Spleen (tissue), 11 donors: ENCODE measurements around the gene C1QL1. TPM values are rescaled to one million over a fixed set of nuclear protein-coding genes. Genes with fewer than 3 reads are reported as not detected.

Experiments
- DNase-seq: peaks from one replicate; pipeline ENCODE4 v3.0.0-alpha.2; 2020
- H3K27ac ChIP-seq, 8 donors: fragments of 200-600 bp; sonication (generic) in 7 of 8; 1 replicate in 4 of 8; 2 replicates in 4 of 8; pipeline versions ENCODE4 v1.5.0 to v1.8.0; 2016 to 2021; ENCODE audit warnings: inconsistent platforms in 4 of 8, mild to moderate bottlenecking in 4 of 8, moderate library complexity in 1 of 8
- H3K27me3 ChIP-seq, 7 donors: fragments of 200-600 bp; sonication (generic) in 6 of 7; replicated peaks in 1 of 7; 1 replicate in 4 of 7; 2 replicates in 3 of 7; pipeline versions ENCODE4 v1.5.0 to v1.8.0; 2016 to 2021; ENCODE audit warnings: inconsistent platforms in 3 of 7, mild to moderate bottlenecking in 1 of 7
- H3K36me3 ChIP-seq, 6 donors: fragments of 200-600 bp; sonication (generic) in 5 of 6; 1 replicate in 4 of 6; 2 replicates in 2 of 6; pipeline versions ENCODE4 v1.5.0 to v1.8.0; 2016 to 2021; ENCODE audit warnings: inconsistent platforms in 2 of 6
- H3K4me1 ChIP-seq, 6 donors: fragments of 200-600 bp; sonication (generic) in 5 of 6; 1 replicate in 3 of 6; 2 replicates in 3 of 6; pipeline versions ENCODE4 v1.5.0 to v1.8.0; 2016 to 2021; ENCODE audit warnings: inconsistent platforms in 3 of 6
- H3K4me3 ChIP-seq, 8 donors: fragments of 200-600 bp; sonication (generic) in 7 of 8; 1 replicate in 4 of 8; 2 replicates in 4 of 8; pipeline versions ENCODE4 v1.5.0 to v1.8.0; 2016 to 2021; ENCODE audit warnings: inconsistent platforms in 4 of 8, mild to moderate bottlenecking in 4 of 8, moderate library complexity in 2 of 8
- H3K9me3 ChIP-seq, 8 donors: fragments of 200-600 bp; sonication (generic) in 7 of 8; 1 replicate in 4 of 8; 2 replicates in 4 of 8; pipeline versions ENCODE4 v1.5.0 to v1.8.0; 2016 to 2021; ENCODE audit warnings: inconsistent platforms in 4 of 8
- POLR2A ChIP-seq, 3 donors: fragments of 450-650 bp; IDR thresholded peaks; one replicate each; pipeline ENCODE4 v1.5.1; 2017; ENCODE audit warnings: antibody characterized with exemption in 3 of 3, mild to moderate bottlenecking in 1 of 3
- POLR2AphosphoS5 ChIP-seq, 3 donors: sonication (generic); formaldehyde crosslinking; IDR thresholded peaks; one replicate each; pipeline ENCODE4 v1.5.1; 2017; ENCODE audit warnings: antibody characterized with exemption in 3 of 3
- whole genome bisulfite sequencing, 5 donors: extraction: QIAGEN DNeasy Blood & Tissue Kit in 3 of 5; methylation state at CpG; one replicate each; pipeline versions ENCODE4 v1.1.5 to v1.1.7; 2013 to 2018; 5-methylcytosine and 5-hydroxymethylcytosine counted together
- intact Hi-C: fragments of 100-400 bp; cut with DNase I; formaldehyde crosslinking; loops from one replicate; pipeline ENCODE4 v1.15.0; 2023; ENCODE audit warnings: low total_unique reads
- polyA plus RNA-seq, 3 donors: library from polyadenylated mRNA; stranded (reverse); fragments of 200-250 nt; gene quantifications; one replicate each; pipeline ENCODE4 v1.2.1, GENCODE V29; 2013
- total RNA-seq, 7 donors: library from RNA; depleted of rRNA in 3 of 7; stranded (reverse); fragments of >200 nt in 3 of 7; fragmentation: NEBNext Ultra II Directional in 4 of 7; extraction: Animal tissue kit (Norgen Biotek cat#: 25700) in 4 of 7; gene quantifications; one replicate each; pipeline versions ENCODE4 v1.1.0 to v1.2.1, GENCODE V29; 2016 to 2021
- TF ChIP-seq, protein P1 (sequence below), 11 experiments: fragments of 200-600 bp in 7 of 11; fragments of 450-650 bp in 4 of 11; sonication (generic) in 4 of 11; IDR thresholded peaks in 8 of 11; conservative IDR thresholded peaks in 3 of 11; 1 replicate in 7 of 11; 2 replicates in 4 of 11; pipeline versions ENCODE4 v1.4.0 to v1.8.0; 2016 to 2021; ENCODE audit warnings: antibody characterized with exemption in 11 of 11, inconsistent platforms in 4 of 11, mild to moderate bottlenecking in 1 of 11
- donor health status: healthy with polysubstance abuse.
- donor health status: DM: no; HTN: no; CAD: no; lungs with moderate emphysema.
- donor health status: DM: no; HTN: no; CAD: no.
- donor health status: Bipolar disorder and iron deficiency.
- donor health status: healthy.
- donor health status: DM: no; HTN: no; CAD: no.
- donor health status: DM: yes; HTN: yes; CAD: no.

C1QL1 gene
- total and polyA plus RNA-seq, 10 donors: 0.20 to 0.38 TPM; not detected in 8

DNA sequence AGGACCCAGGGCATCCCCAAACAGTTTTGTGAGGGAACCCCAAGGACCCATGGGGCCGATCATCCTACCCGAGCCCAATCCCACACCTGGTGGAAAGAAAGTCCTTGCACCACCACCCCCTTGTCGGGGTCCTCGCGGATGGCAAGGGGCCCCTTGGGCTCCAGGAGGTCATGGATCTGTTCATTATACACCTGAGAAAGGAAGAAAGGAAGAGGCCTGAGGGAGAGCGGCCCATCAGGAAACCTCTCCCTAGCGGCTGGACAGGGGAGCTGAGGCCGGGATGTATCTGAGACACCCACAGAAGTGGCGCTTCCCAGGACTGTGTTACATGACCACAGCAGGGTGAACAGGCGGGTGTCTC lies 33.4 kb downstream of the C1QL1 start:
- intact Hi-C loops: no loop called here
- Histone ChIP-seq H3K27me3 (no peaks in the 10 kb centered on the region), H3K9me3 (peaks cover 0 to 10% (median 7%) of the 10 kb centered on the region in 8 donors), H3K36me3 (peaks cover 0 to 72% (median 0%) of the 10 kb centered on the region in 6 donors), H3K27ac (no peak overlapping the region), H3K4me1 (no peaks in the 10 kb centered on the region), H3K4me3 (no peak overlapping the region)
- TF ChIP-seq POLR2AphosphoS5 (IDR thresholded peaks at IDR 0.05): no peak
- TF ChIP-seq, protein P1, sequence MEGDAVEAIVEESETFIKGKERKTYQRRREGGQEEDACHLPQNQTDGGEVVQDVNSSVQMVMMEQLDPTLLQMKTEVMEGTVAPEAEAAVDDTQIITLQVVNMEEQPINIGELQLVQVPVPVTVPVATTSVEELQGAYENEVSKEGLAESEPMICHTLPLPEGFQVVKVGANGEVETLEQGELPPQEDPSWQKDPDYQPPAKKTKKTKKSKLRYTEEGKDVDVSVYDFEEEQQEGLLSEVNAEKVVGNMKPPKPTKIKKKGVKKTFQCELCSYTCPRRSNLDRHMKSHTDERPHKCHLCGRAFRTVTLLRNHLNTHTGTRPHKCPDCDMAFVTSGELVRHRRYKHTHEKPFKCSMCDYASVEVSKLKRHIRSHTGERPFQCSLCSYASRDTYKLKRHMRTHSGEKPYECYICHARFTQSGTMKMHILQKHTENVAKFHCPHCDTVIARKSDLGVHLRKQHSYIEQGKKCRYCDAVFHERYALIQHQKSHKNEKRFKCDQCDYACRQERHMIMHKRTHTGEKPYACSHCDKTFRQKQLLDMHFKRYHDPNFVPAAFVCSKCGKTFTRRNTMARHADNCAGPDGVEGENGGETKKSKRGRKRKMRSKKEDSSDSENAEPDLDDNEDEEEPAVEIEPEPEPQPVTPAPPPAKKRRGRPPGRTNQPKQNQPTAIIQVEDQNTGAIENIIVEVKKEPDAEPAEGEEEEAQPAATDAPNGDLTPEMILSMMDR (IDR thresholded peaks at IDR 0.05 in 8 of 11, conservative IDR thresholded peaks at IDR 0.05 in 3 of 11): no peak
- no peak for TF ChIP-seq POLR2A (IDR thresholded peaks at IDR 0.05)
- peak; percentile 37 for DNase-seq
- WGBS, 5 donors: 90 to 97% (median 96%) methylated on average over 9 to 10 of the region's 10 CpGs

DNA sequence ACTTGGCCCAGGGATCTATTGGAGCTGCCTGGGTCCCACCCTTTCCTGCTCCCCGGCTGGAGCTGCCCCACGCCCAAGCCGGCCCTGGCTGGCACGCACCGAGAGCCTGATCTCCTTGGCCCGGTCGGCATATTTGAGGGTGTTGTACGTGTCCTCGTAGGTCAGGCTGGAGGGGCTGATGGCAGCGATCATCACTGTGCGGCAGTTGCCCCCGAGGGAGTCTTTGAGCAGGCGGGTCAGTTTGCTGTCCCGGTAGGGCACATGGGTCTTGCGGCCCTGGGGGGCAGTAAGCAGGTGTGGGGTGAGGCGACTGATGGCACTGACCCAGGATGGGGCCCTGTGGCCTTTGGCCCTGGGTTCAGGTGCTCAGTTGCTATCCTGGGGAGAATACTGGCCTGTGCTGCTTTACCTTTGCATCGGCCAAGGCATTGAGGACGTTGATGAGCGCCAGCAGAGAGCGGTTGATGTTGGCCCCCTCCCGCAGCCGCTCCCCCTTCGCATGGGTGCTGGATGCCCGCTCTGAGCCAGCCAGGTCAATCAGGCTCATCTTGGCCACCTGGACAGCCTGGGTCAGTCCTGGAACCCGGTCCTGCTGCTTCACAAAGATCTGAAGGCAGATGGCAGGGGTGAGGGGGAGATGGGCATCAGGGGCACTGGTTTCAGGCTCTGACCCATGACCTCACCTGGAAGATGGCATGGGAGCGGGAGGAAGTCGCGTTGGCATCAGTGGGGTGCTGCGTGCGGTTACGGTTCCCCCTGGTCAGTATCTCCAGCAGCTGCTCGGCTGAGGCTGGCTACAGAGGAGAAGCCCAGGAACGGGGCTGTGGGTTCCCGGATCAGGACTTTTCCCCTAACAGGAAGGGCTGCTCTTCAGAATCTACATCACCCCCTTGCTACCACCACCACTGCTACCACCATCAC lies 34.0 kb downstream of the C1QL1 start:
- Histone ChIP-seq H3K4me1 (no peaks in the 10 kb centered on the region), H3K4me3 (no peak overlapping the region), H3K36me3 (peaks cover 0 to 78% (median 0%) of the 10 kb centered on the region in 6 donors), H3K27ac (peak overlapping the region in 1 of 8 donors; percentile 8), H3K9me3 (peaks cover 0 to 10% (median 7%) of the 10 kb centered on the region in 8 donors), H3K27me3 (no peaks in the 10 kb centered on the region)
- TF ChIP-seq, protein P1 (IDR thresholded peaks at IDR 0.05 in 8 of 11, conservative IDR thresholded peaks at IDR 0.05 in 3 of 11): no peak
- peak in 2 of 3 donors; percentile 8 to 61 for TF ChIP-seq POLR2AphosphoS5 (IDR thresholded peaks at IDR 0.05)
- intact Hi-C loops: no loop called here
- peak; percentile 66 for DNase-seq
- WGBS, 5 donors: 86 to 96% (median 91%) methylated on average over 32 to 34 of the region's 34 CpGs

DNA sequence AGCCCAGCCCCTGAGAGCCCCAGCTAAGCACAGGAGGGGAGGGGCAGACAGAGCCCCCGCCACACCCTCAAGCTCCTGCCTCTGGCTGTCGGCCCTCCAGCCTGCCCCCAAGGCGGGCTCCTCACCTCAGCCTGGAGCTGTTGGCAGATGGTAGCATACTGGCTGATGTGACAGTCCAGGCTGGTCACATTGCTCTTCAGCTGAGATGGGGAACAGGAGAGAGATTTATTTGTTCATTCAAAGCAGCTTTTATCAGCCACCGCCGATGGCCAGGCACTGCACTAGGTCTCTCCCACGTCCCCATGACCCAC lies 35.4 kb downstream of the C1QL1 start:
- DNase-seq: no peak
- Histone ChIP-seq H3K4me3 (no peak overlapping the region), H3K4me1 (no peaks in the 10 kb centered on the region), H3K36me3 (peaks cover 0 to 85% (median 0%) of the 10 kb centered on the region in 6 donors), H3K27ac (no peak overlapping the region), H3K27me3 (no peaks in the 10 kb centered on the region), H3K9me3 (no peaks in the 10 kb centered on the region)
- intact Hi-C loops: no loop called here
- 83 to 98% (median 90%) methylated on average over 4 to 6 of the region's 6 CpGs for WGBS, 5 donors
- TF ChIP-seq, protein P1 (IDR thresholded peaks at IDR 0.05 in 8 of 11, conservative IDR thresholded peaks at IDR 0.05 in 3 of 11): no peak
- TF ChIP-seq POLR2A (IDR thresholded peaks at IDR 0.05): no peak
- TF ChIP-seq POLR2AphosphoS5 (IDR thresholded peaks at IDR 0.05): no peak

DNA sequence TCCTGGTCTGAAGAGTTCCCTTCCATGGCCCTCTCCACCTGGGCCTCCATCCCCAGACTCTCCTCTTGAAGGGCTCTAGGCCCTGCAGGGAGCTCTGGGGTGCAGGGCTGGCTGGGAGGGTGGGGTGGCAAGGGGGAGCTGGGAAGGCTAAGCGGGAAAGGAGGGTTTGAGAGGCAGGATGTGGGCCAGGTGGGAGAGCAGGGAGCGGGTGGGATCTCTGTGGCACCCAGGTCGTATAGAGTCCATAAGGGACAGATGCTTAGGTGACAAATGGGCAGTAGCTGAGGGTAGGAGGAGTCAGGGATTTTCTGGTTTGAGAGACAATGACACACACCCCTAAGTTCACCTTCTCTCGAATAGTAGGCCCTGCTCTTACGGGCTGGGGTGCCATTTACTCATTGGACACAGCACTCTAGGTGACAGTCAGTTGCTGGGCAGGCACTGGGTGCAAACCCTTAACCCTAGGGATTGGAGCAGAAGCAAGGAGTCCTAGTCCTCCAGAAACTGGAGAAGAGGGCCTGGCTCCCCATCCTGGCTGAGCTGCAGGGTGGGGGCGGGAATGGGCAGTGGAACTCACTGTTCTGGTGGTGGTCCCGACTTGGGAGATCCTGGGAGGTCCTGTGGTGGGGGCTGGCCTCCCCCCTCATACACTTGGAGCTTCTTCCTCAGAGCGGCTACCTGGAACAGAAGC lies 35.9 kb downstream of the C1QL1 start:
- peak; percentile 39 for DNase-seq
- no peaks in the 10 kb centered on the region for H3K9me3 ChIP-seq

More for the DNA sequence above, 35.9 kb downstream of the C1QL1 start:
- TF ChIP-seq, protein P1 (IDR thresholded peaks at IDR 0.05 in 8 of 11, conservative IDR thresholded peaks at IDR 0.05 in 3 of 11): no peak
- TF ChIP-seq POLR2AphosphoS5 (IDR thresholded peaks at IDR 0.05) (no peak), POLR2A (IDR thresholded peaks at IDR 0.05) (no peak)
- Histone ChIP-seq H3K27me3 (no peaks in the 10 kb centered on the region), H3K27ac (no peak overlapping the region), H3K36me3 (peaks cover 0 to 90% (median 0%) of the 10 kb centered on the region in 6 donors), H3K4me1 (no peaks in the 10 kb centered on the region), H3K4me3 (no peak overlapping the region)
- intact Hi-C loops: no loop called here
- WGBS, 5 donors: 85 to 98% (median 95%) methylated on average over 7 to 8 of the region's 8 CpGs
